ENCODE measurements around the gene OR5J2.

DNA sequence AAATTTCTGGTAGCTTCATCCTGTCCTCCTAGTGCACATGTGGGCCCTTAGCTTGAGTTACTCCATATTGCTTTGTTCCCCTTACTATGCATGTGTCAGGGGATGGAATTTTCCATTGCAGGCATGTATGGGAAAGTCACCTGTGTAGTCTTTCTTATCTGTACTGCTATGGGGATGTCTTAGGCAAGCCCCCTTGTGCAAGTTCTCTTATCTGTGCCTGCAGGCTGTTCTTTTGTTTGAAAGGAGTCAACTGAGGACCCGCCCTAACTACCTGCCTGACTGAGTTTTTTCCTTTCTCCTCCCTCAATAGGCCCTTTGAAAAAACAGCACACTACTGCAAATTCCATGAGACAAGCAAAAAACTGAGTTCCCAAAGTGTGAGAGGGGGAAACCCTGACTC is 25.0 kb upstream of the OR5J2 start:
- TF ChIP-seq, protein P1, sequence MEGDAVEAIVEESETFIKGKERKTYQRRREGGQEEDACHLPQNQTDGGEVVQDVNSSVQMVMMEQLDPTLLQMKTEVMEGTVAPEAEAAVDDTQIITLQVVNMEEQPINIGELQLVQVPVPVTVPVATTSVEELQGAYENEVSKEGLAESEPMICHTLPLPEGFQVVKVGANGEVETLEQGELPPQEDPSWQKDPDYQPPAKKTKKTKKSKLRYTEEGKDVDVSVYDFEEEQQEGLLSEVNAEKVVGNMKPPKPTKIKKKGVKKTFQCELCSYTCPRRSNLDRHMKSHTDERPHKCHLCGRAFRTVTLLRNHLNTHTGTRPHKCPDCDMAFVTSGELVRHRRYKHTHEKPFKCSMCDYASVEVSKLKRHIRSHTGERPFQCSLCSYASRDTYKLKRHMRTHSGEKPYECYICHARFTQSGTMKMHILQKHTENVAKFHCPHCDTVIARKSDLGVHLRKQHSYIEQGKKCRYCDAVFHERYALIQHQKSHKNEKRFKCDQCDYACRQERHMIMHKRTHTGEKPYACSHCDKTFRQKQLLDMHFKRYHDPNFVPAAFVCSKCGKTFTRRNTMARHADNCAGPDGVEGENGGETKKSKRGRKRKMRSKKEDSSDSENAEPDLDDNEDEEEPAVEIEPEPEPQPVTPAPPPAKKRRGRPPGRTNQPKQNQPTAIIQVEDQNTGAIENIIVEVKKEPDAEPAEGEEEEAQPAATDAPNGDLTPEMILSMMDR (IDR thresholded peaks at IDR 0.05), result no peak
- TF ChIP-seq POLR2A (IDR thresholded peaks at IDR 0.05) (no peak), POLR2AphosphoS5 (IDR thresholded peaks at IDR 0.05) (no peak)

Measured in stomach (tissue), 4 donors.